CD4-positive, alpha-beta T cell treated with Interleukin-17A for 4 hours (primary cell): ENCODE measurements around the gene FAM24B.
"Not testable (repeated sequence)": the region's sequence is repeated elsewhere in the genome, so short reads cannot be mapped to it uniquely, and the experiment has no call there.

Experiments
- DNase-seq: peaks from one replicate; pipeline ENCODE4 v3.0.0-alpha.2; 2020; ENCODE audit warnings: mixed read lengths

Gene FAM24B

DNA sequence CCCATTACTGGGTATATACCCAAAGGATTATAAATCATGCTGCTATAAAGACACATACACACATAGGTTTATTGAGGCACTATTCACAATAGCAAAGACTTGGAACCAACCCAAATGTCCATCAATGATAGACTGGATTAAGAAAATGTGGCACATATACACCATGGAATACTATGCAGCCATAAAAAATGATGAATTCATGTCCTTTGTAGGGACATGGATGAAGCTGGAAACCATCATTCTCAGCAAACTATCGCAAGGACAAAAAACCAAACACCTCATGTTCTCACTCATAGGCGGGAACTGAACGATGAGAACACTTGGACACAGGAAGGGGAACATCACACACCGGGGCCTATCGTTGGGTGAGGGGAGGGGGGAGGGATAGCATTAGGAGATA lies 21.3 kb downstream of the FAM24B start:
- DNase-seq: not testable (repeated sequence)

DNA sequence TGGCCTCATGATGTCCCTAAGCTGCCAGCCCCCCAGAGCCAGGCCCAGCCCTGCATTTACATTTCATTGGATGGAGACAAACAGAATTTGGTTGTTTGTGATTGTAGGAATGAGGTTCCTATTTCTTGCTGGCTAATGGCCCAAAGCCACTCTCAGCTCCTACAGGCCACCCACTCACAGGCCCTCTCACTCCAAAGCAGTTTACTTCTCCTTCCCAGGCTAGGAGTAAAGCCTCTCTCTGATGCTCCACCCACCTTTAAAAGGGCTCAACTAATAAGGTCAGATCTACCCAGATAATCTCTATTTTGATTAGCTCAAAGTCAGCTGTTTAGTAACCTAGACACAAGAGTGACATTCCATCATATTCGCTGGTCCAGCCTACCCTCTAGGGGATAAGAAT lies 22.5 kb downstream of the FAM24B start:
- no peak for DNase-seq

DNA sequence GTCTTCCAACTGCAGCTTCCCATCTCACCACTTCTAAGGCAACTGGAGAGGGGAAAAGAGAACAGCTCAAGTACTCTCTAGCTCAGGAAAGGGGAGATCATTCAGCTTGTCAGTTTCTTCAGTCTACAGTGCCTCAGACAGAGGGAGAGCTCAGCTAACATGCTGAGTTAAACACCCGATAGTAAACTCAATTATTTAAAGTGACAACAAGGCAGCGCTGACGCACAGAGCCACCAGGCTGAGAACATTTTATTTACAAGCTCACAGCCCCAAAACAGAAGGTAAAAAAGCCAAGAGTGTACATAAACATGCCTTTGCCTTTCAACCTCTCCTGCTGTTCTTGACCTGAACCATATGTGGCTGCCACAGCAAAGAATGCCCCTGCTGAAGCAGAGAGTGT lies 23.6 kb downstream of the FAM24B start:
- DNase-seq: no peak

DNA sequence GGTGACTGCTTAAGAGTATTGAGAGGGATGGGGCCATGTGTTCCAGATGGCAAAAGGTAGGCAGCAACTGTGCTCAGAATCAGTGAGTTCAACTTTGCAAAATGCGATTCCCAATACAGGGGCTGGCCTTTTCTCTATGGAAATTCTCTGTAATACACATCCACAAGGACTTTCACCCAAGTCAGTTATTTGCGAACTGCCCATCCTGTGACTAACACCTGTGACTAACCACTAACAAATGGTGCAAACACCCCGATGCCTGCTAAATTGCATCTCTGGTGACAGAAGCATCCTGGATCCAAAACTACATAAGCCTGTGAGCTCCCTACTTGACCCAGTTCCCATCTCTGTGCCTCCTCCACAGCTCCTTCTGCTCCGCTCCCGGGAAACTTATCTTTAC lies 24.7 kb downstream of the FAM24B start:
- DNase-seq: no peak

DNA sequence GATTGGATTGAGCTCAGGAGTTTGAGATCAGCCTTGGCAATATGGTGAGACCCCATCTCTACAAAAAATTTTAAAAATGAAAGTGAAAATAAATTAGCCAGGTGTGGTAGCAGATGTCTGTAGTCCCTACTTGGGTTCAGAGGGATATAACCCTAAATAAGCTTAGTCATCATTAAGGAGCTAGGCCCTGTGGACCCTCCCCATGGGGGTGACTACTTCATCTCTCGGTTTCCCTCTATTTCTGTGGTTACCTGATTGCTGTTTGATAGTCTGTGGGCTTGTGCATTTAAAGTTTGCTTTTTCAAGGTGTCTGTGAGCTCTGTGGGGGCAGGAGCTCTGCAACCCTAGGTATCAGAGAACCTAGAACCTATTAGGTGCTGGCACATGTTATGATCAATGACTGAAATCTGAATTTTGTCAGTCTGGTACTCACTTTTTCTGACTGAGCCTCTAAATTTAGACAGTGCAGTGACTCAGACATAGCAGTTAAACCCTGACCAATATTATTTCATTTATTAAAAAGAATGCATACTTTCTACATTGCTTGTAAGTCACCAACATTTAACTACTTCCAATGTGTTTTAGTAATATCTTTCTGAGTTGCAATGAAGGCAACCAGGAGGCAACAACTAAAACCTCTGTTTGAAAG lies 25.6 kb downstream of the FAM24B start:
- DNase-seq: no peak

DNA sequence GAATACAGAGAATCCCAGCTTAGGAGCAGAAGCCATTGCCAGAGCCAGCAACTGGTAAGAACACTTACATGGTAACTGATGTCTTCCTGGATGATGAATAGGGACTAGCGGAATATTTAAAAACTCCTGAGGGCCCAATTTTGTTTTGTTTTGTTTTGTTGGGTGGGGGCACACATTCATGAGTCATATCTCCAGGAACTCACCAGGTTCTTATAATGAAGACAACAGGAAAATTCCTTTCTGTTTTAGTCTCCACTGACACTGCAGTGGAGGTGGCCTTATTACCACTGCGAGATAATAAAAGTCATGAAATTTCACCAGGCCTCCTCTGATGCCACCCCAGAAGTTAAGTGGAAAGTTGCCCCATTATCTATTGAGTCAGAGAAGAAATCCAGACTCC lies 27.1 kb downstream of the FAM24B start:
- no peak for DNase-seq

DNA sequence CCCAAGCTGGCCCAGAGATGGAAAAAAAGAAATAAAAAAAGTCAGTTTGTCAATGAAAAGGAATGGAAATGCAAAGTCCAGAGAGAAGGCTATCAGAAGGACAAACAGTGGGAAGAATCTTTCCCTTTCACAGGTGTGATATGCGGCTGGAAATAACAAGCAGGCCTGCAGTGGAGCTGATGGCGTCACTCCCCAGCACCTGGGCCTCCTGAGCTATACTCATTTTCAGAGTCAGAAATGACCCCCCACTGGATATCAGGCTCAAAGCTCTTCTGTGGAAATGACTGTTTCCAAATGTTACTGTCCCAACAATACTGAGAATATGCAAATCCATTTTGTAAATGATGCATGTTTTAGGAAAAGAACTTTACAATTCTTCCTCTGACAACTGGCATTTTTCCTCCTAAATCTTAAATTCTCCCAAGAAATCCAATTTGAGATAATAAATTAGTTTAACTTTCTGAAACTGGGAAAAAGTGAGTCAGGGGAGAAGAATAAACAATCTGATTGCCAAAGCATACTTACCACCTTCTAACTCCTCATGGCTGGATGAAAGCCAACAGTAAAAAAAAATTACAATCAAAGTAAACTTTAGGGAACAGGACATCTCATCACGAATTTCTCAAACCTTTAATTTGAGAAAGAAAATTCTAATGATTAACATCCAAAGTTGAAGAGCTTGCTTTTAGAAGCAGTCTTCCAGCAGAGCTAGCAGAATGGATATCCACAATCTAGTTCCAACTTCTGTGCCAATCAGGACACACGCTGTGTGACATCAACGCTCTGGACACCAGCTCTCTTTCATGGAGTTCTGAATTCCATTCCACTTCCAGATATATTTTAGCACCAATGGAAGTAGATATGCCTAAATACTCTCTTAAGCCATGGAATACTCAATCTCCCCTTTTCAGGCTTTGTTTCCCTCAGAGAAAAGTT lies 28.4 kb downstream of the FAM24B start:
- DNase-seq: no peak

DNA sequence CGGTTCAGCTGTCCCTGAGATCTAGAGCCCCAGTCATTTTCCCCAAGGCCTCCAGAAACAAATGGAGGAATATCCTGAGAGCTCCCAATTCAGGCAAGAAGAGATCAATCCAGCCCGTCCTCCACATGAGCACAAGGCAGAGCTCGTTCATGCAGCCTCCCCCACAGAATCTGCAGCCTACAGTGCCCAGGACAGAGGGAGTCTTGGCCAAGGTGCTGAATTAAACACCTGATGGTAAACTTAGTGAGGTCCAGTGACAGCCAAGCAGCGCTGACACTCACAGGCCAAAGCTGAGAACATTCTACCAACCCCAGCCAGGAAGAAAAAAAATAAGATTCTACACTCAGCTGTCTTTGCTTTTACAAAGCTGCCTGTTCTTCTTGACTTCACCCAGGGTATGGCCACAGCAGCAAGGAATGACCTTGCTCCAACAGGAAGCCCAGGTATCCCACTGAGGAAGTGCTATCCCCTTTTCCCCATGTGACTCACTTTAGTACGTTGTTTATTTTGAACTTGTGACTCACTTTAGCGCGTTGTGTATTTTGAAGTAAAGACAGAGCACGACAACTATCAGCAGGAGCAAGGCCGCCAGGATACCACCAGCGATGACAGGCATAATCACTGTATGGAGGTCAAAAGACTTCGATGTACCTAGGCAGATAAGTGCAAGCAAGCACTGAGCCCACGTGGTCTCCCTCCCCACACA lies 29.3 kb downstream of the FAM24B start:
- no peak for DNase-seq

DNA sequence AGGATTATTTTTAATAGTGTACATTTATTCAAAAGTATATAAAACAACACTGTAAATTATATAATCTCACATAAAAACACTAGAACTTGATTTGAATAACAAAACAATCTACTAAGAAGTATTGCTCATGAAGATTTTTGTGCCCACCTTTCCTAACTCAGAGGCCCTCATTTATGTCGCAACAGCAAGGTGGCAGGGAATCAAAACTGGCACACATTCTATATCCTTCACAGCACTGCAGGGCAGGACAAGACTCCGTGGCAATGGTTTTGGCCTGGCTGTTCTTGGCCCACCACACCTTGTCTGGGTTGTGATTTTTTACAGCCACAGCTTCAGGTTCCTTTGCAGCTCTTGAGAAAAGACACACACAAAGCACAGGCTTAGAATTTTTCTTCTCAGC lies 30.3 kb downstream of the FAM24B start:
- no peak for DNase-seq

DNA sequence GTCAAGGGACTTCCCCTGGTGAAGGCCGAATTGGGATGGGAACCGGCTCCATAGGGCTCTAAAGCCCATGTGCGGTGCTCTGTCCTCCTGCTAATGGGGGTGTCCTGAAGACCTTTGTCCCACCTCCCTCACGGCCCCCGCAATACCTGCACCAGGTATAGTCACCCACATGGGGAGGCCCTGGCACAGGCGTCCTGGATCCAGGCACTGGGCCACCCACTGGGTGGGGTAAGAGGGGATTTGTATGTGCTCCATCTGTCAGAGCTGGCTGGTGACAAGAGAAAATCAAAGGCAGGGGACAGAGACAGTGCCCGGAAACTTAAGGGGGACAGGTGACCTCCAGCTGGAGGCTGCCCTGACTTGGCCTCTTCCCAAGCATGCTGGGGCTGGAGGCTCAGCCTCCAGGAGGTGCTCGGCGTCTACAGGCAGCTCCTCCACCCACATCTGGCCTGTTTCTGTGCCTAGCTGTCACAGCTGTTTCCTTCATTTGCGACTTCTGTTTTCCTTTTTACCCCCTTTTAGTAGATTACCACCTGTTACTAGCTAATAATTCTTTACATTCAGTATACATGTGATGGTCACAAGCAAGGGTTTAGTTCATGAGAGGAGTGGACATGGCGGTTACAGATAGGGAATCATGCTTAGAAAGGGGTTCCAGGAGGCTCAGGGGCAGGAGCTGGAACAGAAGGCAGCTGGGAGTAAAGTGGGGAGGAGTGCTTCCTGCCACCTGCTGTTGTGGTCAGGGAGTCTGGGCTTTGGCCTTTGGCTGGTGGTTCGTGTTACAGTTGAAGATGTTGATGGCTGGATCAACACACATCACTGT lies 31.4 kb downstream of the FAM24B start:
- no peak for DNase-seq

DNA sequence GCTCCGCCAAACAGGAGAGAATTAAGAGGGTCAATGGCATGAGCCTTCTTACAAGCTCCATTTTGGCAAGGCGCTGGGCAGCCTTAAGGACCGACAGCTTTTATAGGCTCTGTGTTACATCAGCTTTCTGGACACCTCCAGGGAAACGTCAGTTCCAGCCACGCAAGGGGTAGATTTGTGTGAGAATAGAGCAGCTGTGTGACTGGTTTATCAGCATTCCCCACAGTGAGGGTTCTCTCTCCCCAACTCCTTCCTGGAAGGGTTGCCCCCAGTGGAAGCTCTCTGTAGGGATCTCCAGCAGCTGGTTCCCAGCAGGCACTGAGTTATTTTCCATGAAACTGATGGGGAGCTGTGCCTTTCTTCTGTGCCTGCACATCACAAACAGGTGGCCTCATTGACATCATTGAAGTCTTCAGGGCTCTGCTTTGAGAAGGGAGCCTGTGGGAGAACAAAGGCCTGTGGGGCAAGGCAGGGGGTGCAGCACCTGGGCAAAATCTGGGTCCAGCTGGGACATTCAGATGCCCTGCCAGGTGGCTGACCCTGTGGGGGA lies 33.5 kb downstream of the FAM24B start, which contains the start of gene CUZD1:
Gene CUZD1 (minus strand): TSS at position 75 of the 550 bp plus-strand sequence. CDS start 14 bp downstream, at position 61.
- DNase-seq: no peak

DNA sequence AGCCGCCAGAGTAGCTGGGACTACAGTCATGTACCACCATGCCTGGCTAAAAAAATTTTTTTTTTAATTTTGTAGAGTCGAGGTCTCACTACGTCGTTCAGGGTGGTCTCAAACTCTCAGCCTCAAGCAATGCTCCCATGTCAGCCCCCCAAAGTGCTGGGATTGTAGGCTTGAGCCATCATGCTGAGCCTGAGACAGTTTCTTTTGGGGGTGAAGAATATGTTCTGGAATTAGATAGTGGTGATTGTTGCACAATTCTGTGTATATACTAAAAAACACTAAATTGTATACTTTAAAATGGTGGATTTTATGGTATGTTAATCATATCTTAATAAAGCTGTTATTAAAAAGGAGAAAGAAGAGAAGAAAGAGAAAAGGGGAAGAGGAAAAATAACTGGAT lies 35.2 kb downstream of the FAM24B start:
- DNase-seq: no peak

DNA sequence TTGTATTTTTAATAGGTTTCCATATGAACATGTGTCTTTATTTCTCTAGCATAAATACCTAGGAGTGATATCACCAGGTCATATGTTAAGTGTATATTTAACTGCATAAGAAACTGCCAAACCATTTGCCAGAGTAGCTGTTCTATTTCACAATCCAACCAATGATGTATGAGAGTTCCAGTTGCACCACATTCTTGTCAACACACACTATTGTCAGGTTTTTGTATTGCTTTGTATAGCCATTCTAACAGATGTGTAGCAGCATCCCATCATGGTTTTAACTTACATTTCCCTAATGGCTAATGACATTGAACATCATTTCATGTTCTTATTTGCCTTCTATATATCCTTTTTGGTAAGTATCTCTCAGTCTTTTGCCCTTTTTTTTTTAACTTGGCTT lies 37.8 kb downstream of the FAM24B start:
- no peak for DNase-seq

DNA sequence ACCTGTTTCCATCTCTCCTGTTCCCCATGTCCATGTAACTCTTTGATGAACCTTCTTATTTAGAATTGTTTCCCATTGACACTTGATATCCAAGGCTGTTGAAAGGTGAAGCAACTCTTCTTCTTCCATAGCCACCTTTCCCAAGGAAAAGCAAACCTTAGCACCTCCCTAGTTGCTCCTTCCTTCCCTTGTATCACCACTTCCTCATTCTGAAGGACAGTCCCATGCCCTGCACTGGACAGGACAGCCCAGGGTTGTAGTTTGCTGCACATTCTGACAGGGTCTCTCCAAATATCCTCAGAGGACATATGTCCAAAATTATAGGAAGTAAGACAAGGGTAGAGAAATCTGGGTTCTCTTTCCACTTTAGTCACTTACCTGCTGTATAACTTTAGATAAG lies 39.9 kb downstream of the FAM24B start:
- no peak for DNase-seq

DNA sequence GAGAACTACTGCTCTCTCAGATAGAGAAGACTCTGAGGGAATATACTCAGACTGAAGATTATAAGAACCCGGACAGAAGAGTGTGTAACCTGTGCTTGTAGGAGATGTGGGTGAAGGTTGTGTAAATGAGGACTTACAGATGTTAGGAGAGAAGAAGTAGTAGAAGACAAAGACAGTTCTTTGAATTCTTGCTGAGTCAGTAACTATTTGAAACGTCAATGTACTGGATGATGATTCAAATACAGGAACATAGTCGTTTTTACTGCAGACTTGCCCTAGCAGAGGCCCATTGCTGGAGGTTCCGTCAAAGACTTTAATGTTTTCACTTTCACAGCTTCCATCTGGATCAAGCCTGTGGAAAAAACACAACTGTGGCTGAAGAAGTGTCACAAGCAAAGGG lies 40.5 kb downstream of the FAM24B start:
- DNase-seq: no peak

DNA sequence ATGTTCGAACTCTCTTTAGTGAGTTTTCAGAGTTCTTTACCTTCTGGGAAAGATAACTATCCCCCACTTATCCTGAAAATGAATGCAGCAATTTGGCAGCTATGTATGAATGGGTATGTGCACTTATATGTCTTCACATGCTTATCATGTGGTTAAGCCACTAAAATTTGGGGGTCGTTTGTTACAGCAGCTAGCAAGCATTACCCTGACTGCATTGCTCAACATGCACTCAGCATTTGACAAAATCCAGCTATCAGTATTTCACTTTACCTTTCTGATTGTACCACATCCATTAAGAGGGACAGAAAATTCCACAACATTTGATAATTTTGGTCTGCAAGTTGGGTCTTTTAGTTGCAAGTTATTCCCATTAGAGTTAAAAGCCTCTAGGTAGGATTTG lies 43.5 kb downstream of the FAM24B start:
- no peak for DNase-seq

DNA sequence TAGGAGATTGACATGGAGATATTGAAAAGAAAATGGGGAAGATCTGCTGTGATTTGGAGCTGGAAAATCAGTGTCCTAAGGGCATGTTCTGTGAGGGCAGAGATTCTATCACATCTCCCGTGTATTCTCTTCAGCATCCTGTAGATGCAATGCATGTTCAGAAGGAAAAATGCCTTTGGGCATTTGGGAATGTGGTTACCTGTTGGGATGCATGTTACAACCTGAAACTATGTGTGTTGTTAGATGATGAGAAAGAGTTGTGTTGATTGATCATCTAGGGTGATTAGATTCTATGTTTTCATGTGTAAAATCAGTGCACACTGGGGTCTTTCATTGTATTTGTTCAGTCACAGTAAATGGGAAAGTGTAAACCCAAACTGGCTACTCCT lies 48.4 kb downstream of the FAM24B start:
- DNase-seq: no peak

DNA sequence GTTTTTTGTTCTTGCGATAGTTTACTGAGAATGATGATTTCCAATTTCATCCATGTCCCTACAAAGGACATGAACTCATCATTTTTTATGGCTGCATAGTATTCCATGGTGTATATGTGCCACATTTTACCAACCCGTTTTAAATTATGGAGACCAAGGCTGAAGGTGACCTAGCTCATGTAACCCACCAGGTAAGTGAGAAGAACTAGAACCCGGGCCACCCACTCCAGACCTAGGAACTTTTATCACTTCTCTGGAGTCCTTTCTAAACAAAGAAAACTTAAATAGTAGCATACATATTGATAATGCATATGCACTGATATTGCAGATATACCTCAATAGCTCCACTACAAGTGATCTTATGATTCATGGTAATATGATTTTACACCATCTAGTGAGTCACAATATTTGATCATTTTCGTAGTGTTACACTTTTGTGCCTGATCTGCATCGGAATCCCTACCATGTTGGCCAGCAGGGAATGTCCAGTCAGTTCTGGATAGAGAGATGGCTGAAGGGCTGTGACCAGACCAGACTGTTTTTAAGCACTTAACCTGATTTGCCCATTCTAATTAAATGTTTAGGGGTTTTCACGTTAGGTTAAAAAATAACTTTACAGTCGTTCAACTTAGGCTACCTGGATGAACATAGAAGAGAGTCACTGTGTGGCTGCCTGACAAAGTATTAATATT lies 49.0 kb downstream of the FAM24B start:
- no peak for DNase-seq

DNA sequence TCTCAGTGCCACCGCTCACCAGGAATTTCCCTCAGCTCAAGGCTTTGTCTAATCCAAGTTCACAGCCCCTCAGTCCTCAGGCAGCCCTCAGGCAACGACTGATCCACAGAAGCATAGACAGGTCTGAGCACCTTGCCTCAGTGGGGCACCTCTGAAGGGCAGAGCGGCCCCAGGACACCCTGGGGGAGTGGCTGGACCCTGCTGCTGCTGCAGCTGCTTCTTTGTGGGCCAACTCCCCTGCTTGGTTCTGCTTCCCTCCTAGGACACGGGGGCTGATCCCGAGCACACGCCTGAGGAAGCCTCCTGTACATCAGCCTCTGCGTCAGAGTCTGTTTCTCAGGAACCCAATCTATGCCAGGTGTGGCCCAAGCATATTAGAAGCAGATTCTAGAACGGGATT lies 49.9 kb downstream of the FAM24B start:
- no peak for DNase-seq

DNA sequence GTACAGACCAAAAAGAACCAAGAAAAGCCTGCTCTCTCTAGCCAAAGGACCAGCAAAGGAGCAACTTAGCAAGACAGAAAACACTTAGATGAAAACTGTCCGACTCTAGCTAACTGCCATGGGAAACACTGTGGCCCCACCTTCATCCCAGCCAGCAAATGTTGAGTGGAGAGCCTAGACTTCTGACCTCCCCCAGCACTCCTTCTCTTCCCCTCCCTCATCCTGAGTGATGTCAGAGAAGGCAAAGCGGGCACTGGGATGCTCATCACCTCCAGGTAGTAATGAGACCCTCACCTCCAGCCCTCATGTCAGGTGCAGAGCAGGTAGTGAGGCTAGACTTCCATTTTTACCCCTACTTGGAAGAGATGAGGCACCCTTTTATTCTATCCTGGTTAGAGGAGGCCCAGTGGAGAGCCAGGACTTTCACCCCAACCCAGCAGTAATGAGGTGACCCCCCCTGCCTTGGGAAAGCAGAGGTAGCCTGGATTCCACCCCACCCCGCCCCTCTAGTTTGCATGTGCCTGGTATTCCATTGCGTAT lies 50.6 kb downstream of the FAM24B start:
- DNase-seq: no peak

DNA sequence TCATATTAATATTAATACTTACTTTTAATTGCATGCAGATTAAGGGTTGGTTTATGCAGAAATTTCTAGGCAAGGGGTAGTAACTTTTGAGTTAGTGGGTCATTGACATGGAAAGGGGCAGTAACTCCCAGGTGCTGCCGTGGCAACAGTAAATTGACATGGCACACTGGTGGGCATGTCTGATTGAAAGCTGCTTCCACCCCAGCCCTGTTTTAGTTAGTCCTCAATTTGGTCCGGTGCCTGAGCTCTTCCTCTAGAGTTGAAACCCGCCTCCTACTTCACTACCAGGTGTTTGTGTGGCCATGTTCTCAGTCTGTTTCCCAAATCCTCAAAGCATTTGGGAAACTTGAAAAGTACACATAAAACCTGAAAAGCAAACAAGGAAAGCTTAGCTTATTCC lies 52.1 kb downstream of the FAM24B start:
- DNase-seq: no peak
